GM19324 (cell line): ENCODE results near the gene HECTD1.

Source experiments
- ATAC-seq: cut with Tn5 transposase; IDR thresholded peaks from one replicate; pipeline ENCODE4 v1.9.1; 2021; ENCODE audit warnings: mild to moderate bottlenecking, moderate library complexity; ENCODE audit not compliant: unreplicated experiment, low FRiP score

HECTD1 gene

DNA sequence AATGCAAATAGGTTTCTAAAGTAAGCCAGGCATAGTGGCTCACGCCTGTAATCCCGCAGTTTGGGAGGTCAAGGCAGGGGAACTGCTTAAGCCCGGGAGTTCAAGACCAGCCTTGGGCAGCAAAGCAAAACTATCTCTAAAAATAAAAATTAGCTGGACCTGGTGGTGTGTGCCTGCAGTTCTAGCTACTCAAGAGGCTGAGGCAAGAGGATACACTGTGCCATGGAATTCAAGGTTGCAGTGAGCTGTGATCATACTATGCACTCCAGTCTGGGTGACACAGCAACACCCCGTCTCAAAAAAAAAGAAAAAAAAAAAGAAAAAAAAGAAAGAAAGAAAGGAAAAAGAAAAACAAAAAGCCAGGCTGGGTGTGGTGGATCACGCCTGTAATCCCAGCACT is 46.3 kb downstream of the HECTD1 start:
- ATAC-seq = no peak

DNA sequence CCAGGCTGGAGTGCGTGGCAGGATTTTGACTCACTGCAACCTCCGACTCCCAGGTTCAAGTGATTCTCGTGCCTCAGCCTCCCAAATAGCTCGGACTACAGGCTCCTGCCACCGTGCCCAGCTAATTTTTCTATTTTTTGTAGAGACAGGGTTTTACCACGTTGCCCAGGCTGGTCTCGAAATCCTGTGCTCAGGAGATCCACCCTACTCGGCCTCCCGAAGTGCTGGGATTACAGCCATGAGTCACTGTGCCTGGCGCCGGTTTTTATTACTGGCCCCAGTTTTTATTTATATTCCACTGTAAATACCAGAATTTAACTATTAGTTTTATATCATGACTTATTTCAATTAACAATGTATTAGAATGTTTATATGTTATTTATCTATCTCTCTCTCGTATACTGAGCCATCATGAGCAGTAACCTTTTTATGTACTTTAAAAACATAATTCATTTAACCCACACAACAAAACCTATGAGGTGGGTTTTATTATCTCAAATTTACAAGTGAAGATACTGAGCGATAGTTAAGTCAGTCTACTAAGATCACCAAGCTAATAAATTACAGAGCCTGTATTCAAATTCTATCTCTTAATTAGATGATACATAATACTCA is 47.8 kb downstream of the HECTD1 start:
- ATAC-seq = no peak

DNA sequence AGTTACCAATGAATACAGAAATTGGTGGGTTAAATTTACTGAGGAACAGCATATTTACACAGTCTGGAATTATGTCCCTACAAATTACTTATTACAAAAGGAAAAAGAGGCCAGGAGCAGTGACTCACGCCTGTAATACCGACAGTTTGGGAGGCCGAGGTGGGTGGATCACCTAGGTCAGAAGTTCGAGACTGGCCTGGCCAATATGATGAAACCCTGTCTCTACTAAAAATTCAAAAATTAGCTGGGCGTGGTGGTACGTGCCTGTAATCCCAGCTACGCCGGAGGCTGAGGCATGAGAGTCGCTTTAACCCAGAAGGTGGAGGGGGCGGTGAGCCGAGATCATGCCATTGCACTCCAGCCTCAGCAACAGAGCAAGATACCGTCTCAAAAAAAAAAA is 52.6 kb downstream of the HECTD1 start:
- ATAC-seq = no peak

DNA sequence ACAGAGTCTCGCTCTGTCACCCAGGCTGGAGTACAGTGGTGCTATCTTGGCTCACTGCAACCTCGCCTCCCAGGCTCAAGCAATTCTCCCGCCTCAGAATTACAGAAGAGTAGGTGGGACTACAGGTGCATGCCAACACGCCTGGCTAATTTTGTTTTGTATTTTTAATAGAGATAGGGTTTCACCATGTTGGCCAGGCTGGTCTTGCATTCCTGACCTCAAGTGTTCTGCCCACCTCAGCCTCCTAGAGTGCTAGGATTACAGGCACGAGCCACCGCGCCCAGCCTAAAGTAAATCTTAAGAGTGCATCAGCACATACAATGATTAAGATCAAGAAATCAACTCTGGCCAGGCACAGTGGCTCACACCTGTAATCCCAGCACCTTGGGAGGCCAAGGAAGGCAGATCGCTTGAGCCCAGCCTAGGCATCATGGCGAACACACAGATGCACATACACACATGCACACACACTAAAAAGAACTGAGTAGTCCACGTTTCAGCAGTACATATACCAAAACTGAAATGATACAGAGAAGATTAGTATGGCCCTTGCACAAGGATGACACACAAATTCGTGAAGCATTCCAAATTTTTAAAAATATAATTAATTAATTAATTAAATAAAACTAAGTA is 65.0 kb downstream of the HECTD1 start:
- ATAC-seq = no peak

DNA sequence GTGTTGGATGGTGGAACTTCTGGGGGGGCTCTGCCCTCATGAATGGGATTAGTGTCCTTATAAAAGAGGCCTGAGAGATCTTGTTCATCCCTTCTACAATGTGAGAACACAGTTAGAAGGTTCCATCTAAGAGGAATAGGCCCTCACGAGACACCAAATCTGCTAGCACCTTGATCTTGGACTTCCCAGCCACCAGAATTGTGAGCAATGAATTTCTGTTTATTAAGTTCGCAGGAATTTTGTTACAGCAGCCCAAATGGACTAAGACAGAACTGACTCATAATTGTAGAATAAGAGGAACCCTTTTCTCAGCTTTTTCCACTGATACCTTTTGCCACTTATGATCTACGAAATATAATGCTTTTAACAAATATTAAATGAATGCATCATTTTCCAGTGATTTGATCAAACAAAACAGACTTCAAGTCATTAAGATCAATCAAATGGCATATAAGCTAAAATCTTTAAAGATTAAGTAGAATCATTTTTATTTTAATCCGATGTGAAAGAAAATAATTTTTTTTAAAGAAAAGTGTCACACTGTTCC is 68.2 kb downstream of the HECTD1 start:
- no peak for ATAC-seq

DNA sequence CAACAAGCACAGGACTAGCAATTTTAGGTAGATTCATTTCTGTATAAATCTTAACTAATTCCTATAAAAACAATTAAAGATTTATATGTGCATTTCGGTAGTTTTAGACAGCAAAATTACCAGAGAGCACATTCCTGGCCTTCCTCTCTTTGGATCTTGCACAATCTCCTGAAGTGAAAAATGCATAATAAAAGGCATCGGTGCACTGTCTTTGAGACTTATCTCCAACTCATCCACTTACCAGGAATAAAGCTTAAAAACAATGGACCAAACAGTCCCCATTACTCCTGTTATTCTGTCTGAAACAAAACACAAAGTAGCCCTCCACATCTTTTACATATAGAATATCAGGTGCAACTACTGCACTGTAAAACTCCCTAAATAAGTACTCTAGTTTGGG is 69.3 kb downstream of the HECTD1 start:
- no peak for ATAC-seq

DNA sequence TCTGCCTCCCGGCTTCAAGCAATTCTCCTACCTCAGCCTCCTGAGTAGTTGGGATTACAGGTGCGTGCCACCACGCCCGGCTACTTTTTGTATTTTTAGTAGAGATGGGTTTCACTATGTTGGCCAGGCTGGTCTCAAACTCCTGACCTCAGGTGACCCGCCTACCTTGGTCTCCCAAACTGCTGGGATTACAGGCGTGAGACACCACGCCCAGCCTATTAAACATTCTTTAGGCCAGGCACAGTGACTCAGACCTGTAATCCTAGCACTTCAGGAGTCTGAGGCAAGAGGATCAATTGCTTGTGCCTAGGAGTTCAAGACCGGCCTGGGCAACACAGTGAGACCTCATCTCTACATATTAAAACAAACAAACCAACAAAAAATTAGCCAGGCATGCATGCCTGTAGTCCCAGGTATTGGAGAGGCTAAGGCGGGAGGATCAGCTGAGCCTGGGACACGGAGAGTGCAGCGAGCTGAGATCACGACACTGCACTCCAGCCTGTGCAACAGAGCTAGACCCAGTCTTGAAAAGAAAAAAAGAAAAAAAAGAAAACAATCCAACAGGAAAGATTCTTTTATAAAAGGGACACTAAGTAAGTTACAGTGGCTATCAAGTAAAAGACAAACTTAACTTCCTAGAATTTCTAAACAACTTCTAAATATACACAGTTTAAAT is 70.2 kb downstream of the HECTD1 start:
- ATAC-seq = no peak

DNA sequence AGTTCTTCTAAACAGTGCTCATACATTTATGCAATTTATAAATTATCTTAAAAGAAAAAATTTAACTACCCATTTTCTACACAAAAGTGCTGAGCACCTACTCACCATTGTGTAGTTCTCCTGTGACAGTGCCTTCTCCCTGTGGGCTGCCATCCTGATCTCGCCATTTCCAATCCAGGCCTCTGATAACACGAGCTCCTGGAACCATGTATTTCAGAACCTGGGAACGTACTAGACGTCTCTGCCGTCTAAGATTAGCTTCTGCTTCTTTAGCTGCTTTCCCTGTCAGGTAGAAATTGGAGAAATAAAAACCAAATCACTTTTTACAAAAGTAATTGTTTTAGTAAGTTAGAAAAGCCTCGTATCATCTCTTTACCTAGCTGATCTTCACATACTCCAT is 74.5 kb downstream of the HECTD1 start:
- no peak for ATAC-seq

DNA sequence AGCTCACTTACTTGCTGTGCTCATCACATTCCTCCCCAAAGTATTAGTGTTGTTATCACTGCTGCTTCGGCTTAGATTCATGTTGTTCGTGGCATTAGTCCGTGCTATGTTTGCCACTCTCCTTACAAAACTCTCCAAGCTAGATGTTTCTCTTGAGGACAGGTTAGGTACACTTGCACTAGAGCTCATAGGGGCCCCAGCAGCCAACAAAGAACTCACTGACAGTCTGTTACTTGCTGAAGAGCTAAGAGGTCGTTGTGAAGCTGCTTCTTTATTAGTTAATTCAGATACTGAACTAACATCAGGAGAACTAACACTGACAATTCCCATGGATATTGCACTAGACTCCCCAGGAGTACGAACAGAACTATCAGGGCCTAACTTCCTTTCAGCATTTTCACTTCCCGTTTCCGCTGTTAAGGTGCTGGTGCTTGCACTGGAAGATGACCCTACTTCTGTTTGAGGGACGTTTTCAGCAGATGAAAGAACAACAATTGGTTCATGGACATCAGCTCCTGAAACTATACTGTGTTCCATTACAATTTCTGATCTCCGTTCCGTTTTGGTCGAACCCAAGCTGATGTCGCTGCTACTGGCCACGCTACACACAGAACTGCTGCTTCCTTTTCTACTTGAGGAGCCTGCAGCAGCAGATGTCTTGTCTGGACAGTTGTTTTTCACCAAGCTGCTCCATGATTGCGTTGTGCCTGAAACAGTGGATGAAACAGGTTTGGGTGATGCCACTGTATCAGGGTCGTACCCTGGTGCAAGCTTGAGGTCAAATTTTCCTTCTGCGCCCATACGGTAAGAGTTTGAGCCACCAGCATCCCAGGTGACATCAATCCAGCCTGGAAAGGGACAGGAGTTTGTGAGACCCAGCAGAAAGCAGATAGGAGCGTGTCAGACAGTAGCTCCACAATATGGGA is 78.7 kb downstream of the HECTD1 start:
- ATAC-seq = no peak

DNA sequence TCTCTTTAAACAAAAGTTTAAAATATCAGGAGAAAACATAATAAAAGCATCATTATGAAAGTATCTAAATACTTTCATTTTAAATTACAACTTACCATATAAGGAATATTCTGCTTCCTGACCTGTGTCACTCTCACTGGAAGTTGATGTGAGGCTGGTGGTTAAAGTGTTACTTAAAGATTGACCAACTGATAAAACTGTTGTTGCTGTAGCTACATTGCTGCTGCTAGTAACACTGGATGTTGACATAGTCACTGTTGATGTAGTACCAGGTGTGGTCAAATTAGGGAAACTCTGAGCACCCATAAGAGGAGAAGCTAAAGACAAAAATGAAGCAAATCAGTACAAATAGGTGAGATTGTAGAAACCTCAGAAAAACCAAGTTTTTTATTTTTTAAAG is 79.9 kb downstream of the HECTD1 start:
- no peak for ATAC-seq

DNA sequence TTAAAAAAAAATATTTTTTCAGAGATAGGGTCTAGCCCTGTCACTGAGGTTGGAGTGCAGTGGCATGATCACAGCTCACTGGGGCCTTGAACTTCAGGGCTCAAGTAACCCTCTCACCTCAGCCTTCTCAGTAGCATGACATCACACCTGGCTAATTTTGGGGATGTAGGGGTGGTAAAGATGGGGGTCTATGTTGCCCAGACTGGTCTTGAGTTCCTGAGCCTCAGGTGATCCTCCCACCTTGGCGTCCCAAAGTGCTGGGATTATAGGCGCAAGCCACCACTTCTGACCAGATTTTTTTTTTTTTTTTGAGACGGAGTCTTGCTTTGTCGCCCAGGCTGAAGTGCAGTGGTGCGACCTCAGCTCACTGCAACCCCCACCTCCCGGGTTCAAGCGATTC is 80.9 kb downstream of the HECTD1 start:
- no peak for ATAC-seq

DNA sequence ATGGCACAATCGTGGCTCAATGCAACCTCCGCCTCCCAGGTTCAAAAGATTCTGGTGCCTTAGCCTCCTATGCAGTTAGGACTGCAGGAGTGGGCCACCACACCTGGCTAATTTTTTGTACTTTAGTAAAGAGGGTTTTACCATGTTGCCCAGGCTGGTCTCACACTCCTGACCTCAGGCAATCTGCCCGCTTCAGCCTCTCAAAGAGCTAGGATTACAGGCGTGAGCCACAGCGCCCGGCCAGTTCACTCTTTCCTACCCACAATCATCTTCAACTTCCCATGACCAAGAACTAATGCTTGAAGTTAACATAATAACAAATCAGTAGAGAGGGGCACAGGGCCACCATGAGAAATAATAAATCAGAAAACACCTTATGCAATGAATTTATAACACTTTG is 82.4 kb downstream of the HECTD1 start:
- no peak for ATAC-seq

DNA sequence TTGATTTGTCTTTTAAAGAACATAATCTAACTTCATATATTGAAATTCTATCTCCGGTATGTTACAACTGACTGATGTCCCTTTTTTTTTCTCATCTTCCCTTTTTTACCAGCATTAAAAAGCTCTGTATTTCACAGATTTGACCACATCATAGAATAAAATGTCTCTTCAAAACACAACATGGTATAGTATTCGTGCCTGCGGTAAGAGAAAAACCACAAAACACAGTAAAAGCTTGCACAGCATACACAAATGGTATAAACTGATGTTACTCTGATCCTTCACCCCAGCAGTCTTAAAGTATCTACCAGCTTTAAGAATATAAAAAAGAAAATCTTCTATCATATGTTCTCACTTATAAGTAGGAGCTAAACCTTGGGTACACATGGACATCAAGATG is 83.4 kb downstream of the HECTD1 start:
- no peak for ATAC-seq

DNA sequence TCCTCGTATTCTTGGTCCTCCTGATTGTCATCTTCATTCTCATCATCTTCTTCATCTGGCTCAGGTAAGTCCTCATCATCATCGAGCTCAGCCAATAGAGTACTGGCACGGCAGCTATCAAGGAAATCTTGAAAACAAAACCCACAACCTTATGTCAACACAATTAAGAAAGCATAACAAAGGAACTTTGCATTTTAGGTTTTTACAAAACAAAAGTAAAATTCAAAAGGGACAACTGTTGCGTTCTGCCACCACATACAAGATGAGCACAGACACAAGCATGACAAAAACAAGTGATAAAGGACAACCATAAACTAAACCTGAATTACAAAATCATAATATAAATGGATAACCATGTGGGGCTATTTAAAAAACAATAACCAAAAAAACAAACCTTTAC is 84.7 kb downstream of the HECTD1 start:
- ATAC-seq = no peak

DNA sequence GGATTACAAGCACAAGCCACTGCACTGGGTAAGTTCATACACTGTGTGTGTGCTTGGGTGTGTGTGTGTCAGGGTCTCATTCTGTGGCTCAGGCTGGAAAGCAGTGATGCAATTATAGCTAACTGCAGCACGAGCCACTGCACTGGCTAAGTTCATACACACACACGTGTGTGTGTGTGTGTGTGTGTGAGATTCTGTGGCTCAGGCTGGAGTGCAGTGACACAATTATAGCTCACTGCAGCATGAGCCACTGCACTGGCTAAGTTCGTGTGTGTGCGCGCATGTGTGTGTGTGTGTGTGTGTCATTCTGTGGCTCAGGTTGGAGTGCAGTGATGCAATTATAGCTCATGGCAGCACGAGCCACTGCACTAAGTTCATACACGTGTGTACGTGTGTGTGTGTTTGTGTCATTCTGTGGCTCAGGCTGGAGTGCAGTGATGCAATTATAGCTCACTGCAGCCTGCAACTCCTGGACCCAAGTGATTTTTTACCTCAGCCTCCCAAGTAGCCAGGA is 85.4 kb downstream of the HECTD1 start:
- ATAC-seq = no peak

DNA sequence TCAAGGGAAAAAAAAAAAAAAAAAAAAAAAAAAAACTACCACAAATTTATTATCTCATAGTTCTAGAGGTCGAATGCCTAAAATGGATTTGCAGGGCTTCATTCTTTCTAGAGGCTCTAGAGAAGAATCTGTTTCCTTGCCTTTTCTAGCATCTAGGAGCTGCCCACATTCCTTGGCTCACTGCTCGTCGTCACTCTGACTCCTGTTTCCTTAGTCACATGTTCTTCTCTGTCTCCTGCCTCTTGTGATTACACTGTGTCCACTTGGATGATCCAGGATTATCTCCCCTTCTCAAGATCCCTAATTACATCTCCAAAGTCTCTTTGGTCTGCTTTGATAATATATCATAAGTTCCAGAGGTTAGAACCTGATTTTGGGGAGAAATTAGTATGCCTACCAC is 88.7 kb downstream of the HECTD1 start:
- ATAC-seq = no peak

DNA sequence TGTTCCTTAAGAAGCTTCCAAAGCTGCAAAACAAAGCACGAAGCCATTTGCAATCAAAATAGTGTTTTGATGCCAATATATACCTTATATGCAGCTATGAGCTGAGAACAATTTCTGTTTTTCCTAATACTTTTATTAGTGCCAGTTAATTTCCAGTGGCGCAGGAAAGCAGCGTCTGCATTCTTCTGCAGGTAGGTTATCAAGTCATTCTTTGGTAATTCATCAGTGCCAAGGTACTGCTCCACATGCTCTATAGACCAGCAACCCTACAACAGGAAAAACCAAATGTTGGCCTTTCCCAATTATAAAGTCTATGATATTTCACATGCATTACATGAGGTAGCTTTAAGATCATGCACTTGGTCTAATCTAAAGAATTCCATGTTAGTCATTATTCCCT is 93.8 kb downstream of the HECTD1 start:
- no peak for ATAC-seq

DNA sequence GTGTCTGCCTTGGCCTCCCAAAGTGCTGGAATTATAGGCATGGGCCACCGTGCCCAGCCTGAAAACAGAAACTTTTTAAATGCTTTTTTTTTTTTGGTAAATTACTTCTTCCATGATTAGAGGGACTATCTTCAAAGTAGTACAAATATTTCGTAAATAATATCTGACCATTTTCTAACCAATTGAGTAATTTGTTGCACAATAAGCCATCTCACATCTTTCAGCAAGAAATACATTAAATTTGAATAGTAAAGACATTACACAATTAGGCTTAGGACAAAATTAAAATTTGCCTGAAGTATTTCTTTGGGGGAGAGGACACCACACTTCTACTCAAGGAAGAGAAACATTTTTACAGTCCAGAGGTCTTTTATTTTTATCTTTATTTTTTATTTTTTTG is 96.7 kb downstream of the HECTD1 start:
- ATAC-seq = no peak

DNA sequence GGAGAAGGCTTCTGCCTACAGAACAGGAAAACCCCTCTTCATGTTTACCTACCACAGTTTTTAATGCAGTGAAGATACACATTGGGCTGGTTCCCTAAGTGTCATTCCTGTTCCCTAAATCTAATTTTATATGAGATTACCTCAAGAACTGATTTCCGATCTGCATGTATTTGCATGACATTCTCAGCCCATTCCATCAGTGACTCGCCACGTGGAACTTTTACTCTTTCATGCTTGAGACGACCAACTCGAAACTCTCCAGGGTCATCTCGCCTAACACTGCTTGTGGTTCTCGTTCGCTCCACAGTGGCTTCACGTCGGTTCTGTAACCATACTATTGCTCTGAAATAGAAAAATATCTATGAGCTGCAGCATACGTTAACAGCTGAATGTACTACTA is 98.3 kb downstream of the HECTD1 start:
- ATAC-seq = no peak

DNA sequence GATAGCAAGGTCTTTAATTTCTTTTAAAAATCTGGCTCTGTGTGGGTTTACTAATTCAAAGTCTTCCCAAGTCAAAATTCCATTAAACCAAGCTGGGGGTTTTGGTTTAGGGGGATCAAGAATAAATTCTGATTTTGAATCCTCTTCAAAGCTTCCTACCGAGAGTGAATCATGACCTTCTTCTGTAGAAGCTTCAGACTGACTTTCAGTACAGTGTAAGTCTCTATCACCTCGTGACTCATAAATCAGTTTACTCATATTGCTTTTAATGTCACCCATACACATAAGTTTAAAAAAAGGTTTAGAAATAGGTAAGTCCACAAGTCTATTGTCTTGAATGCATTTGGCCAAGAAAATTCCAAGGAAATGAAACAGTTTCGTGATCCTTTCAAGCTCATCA is 100.8 kb downstream of the HECTD1 start:
- ATAC-seq = no peak

DNA sequence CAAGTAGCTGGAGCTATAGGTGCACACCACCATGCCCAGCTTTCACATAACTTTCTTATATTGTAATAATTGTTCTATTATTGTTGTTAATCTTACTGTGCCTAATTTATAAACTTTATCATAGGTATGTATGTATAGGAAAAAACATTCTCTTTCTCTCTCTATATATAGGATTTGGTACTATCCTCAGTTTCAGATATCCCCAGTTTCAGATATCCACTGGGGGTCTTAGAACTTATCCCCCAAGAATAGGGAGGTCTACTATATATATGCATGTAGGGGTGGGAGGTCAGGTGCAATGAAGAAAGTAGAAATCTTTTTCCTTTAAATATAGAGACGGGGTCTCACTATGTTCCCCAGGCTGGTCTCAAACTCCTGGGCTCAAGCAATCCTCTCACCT is 110.5 kb downstream of the HECTD1 start:
- no peak for ATAC-seq
